ENCODE results near the gene TOM1L1.

DNA sequence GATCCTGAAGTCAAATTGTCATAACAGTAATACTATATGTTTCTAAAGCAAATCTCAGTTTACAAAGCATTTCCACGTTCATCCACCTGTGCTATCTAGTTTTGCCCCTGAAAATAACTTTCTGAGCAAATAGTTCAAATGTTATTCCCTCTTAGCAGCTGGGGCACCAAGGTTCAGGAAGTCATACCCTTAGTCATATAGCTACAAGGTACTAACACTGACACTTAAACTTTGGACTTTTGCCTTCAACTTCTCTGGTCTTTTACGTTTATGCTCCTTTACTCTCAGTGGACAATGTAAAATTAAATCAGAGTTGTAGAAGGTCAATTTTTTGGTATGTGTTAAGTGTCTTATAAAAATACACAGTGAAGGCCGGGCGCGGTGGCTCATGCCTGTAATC is 34.8 kb downstream of the TOM1L1 start:
- TF ChIP-seq, protein P1, sequence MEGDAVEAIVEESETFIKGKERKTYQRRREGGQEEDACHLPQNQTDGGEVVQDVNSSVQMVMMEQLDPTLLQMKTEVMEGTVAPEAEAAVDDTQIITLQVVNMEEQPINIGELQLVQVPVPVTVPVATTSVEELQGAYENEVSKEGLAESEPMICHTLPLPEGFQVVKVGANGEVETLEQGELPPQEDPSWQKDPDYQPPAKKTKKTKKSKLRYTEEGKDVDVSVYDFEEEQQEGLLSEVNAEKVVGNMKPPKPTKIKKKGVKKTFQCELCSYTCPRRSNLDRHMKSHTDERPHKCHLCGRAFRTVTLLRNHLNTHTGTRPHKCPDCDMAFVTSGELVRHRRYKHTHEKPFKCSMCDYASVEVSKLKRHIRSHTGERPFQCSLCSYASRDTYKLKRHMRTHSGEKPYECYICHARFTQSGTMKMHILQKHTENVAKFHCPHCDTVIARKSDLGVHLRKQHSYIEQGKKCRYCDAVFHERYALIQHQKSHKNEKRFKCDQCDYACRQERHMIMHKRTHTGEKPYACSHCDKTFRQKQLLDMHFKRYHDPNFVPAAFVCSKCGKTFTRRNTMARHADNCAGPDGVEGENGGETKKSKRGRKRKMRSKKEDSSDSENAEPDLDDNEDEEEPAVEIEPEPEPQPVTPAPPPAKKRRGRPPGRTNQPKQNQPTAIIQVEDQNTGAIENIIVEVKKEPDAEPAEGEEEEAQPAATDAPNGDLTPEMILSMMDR (IDR thresholded peaks at IDR 0.05; ENCODE audit: insufficient read depth, low read length, poor library complexity, severe bottlenecking), result no peak
- TF ChIP-seq EZH2phosphoT487 (conservative IDR thresholded peaks at IDR 0.05; ENCODE audit: low read length), result no peak
